ENCODE measurements around the gene ZBTB12. TPM values are rescaled to one million over a fixed set of nuclear protein-coding genes. Genes with fewer than 3 reads are reported as not detected.

ZBTB12 gene
- total and polyA plus RNA-seq, 9 of the 15 experiments (the other 6 are each of a cell fraction or from before 2014, with no cell fraction given), result 0.03 to 12.4 (median 5.8) TPM; not detected in 1

GRCh38 chr6:31901953-31902643, at the start of gene ZBTB12 (continued):
- no peak for TF ChIP-seq ZNF311 (CRISPR knock-in tag; IDR thresholded peaks at IDR 0.05)
- TF ChIP-seq ZNF639 (CRISPR knock-in tag; conservative IDR thresholded peaks at IDR 0.05 in 1 of 2, IDR thresholded peaks at IDR 0.05 in 1 of 2), result peak in 1 of 2 experiments; percentile 86; a peak in 2 of 4 replicates
- peak; percentile 65 for TF ChIP-seq REST (IDR thresholded peaks at IDR 0.05; ENCODE audit: borderline replicate concordance)
- TF ChIP-seq REST (CRISPR knock-in tag; IDR thresholded peaks at IDR 0.05; ENCODE audit: low read depth), result peak; percentile 89; the same call in 1 of the 2 replicates
- TF ChIP-seq STAT5A (IDR thresholded peaks at IDR 0.05; ENCODE audit: borderline replicate concordance, low read length), result peak; percentile 20; the same call in 1 of the 2 replicates
- no peak for TF ChIP-seq ZNF507 (tag; conservative IDR thresholded peaks at IDR 0.05)
- TF ChIP-seq TFAP4 (CRISPR knock-in tag; IDR thresholded peaks at IDR 0.05; ENCODE audit: borderline replicate concordance), result peak; percentile 54; the same call in 1 of the 2 replicates
- peak; percentile 58 for TF ChIP-seq JUND (IDR thresholded peaks at IDR 0.05; ENCODE audit: borderline replicate concordance, low read depth, low read length)
- TF ChIP-seq JUND (tag; IDR thresholded peaks at IDR 0.05; ENCODE audit: borderline replicate concordance, low read depth, low read length), result peak; percentile 25; the same call in 1 of the 3 replicates
- TF ChIP-seq IRF9 (tag; IDR thresholded peaks at IDR 0.05), result no peak
- TF ChIP-seq ZNF212 (CRISPR knock-in tag; IDR thresholded peaks at IDR 0.05), result 0 out of 2 replicates have a peak, but pooled peaks have one; percentile 51
- TF ChIP-seq ATF6 (CRISPR knock-in tag; IDR thresholded peaks at IDR 0.05), result peak; percentile 36; the same call in 1 of the 2 replicates
